Measurements from ENCODE around the gene OR4D9. TPM values are rescaled to one million over a fixed set of nuclear protein-coding genes. Genes with fewer than 3 reads are reported as not detected.
"Not testable (repeated sequence)": the region's sequence is repeated elsewhere in the genome, so short reads cannot be mapped to it uniquely, and the experiment has no call there.

Gene OR4D9
- not detected in 2 replicates for total RNA-seq

DNA sequence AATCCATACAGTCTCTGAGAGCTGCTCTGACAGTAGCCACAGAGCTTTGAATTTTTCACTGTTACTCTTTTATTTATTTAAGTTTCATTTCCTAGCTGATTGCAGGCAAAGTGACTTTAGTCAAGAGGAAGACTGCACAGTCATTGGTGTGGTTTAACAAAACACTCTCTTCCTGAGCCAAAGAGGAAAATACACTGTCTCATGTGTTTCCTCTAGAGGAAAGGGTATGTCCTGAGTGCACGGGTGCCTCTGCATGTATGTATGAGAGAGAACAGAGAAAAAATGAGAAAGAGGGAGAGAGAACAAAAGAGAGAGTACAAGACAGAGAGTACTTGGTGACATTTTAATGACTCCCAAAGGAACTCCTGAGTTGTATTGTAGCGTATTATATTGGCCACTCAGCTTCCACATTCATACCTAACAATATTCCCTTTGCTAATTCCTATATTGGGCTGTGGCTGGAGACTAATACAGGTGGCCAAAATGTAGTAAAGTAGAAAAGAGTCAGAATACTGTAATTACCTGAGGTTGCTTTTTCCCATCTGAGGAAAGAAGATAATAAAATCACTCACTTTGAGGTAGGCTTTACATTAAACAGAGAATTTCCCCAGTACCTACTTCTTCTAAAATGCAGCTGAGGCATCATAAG lies at the start of gene OR4D9:
Gene OR4D9, plus strand, starts transcription at position 599 of the 649 bp plus-strand sequence. CDS start 3,374 bp downstream, outside the sequence.
- intact Hi-C loops (cut with micrococcal nuclease): no loop called here

DNA sequence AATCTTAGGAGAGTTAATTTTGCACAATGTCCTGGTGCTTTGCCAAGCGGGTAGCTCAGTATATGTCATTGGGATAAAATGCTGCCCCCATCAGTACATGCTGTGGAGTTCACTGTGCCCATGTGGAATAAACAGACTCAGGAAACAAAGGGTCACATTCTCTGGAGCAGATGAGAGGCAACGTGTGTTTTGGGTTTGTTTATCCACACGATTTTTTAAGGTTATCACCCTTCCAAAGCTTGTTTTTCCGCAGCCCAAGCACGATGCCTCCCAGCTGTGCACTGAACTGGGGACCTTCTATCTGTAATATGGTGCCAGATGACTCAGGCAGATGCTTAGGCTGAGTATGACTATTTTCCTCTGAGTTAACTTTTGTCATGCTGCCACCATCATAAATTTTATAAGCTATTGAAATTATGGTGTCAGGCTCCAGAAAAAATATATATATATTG lies 48.1 kb upstream of the OR4D9 start:
- intact Hi-C loops (cut with micrococcal nuclease): no loop called here

DNA sequence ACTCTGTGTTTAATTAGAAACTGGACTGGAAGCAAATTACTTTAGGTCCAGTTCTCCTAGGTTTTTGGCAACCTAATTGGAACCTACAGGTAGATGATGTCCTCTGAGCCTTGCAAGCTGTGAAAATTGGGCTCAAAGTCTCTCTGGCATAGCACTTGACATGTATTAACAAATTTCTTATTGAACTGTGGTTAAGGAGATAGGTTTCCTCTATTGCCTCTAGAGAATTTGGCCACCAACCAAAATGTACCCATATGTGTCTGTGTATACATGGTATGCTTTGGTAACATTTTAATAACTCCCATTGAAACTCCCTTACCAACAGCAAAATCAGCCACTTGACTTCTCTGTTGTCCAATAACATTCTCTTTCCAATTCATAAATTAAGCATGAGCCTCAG lies 38.3 kb upstream of the OR4D9 start, which contains the start of gene OR4D10:
Gene OR4D10, plus strand, starts transcription at position 301 of the 400 bp plus-strand sequence. CDS start 4,115 bp downstream, outside the sequence.
- intact Hi-C loops (cut with micrococcal nuclease): no loop called here

DNA sequence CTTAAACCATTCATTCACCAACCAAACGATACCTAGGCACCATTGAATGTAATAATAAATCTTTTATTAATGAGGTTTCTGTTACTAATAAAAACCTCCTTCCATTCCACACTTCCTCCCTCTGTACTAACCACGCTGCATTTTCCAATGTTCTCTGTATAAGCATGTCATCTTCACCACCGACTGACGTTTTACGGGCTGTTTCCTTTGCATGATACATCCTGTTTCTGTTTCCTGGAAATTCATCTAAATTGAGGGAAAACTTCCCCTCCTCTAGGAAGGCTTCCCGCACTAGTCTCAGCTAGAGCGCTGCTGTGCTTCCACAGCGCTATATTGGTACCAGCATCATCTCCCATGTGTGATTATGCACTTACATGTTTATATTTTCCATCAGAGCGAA lies 36.2 kb upstream of the OR4D9 start:
- intact Hi-C loops (cut with micrococcal nuclease): no loop called here

DNA sequence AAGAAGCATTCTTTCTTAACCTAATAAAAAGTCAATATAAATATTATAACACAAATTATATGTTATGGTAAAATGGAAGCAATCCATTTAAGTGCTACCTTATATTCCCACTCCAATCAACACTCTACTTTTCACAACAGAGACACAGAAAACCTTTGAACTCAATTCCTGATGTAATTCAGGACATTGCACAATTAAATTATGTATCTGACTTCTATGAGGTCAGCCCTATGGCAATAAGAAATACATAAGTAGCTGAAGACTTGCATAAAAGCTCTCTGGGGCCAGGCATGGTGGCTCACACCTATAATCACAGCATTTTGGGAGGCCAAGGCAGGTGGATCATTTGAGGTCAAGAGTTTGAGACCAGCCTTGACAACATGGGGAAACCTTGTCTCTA lies 31.4 kb upstream of the OR4D9 start:
- intact Hi-C loops (cut with micrococcal nuclease): no loop called here

DNA sequence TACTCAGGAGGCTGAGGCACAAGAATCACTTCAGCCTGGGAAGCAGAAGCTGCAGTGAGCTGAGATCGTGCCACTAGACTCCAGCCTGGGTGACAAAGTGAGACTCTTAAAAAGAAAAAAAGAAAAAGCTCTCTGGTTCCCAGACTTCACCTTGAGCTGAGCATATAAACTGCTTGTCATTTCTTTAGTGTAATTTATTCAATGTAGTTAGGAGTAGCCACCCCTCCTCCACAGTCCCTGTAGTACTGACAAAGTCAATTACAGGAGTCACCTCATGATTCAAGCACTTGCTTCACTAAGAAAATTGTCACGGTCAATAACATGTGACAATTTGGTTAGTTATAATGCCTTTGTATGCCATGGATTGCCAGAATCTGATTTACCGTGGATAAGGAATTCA lies 31.0 kb upstream of the OR4D9 start:
- intact Hi-C loops (cut with micrococcal nuclease): no loop called here

DNA sequence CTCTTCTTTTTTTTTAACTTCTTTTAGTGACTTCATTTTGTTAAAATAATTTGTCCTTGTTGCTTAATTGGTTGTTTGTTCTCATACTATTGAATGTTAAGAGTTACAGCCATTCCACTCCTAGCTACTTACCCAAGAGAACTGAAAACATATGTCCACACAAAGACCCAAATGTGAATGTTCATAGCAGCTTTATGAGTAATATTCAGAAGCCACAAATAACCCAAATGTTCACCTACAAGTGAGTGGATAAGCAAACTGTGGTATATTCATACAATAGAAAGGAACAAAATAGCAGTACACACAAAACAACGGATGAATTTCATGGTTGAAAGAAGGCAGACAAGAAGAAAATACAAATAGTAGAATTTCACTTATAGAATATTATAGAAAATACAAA lies 9.4 kb upstream of the OR4D9 start:
- intact Hi-C loops (cut with micrococcal nuclease): no loop called here

DNA sequence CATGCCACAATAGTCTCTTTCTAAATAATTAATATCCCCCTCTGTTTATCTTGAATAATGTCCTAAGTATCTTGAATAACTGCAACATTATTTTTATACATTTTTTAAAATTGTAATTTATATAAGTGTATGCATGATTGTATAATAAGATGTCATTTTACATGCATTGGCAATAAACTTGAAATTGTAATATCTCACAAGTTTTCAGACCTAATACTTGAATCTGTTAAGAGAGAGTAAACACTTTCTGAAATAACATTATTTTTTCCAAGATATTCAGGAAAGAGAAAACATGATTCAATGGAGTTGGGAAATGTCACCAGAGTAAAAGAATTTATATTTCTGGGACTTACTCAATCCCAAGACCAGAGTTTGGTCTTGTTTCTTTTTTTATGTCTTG lies 8.1 kb upstream of the OR4D9 start, which contains the start of gene OR4D11:
Gene OR4D11, plus strand, starts transcription at position 301 of the 400 bp plus-strand sequence. Its CDS starts 0 bp downstream, at position 301.
- intact Hi-C loops (cut with micrococcal nuclease): no loop called here

DNA sequence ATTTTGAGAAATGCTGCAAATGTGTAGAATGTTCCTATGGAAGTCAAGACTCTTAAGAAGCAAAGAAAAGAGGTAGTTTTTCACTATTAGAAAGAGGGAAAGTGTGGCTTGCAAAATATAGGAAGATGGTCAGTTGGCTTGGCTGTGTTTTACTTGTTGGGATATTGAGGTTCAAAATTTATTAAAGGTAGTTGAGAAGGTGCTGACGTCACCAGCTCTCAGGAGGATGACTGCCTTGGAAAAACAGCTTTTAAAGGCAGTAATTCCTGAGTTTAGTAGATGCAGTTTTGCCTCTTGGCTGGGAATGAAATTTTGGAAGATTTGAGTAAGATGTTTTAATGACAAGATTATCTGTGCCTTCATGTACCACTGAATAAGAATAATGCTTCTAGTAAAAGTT lies 336 bp downstream of the OR4D9 start:
- intact Hi-C loops (cut with micrococcal nuclease): no loop called here

DNA sequence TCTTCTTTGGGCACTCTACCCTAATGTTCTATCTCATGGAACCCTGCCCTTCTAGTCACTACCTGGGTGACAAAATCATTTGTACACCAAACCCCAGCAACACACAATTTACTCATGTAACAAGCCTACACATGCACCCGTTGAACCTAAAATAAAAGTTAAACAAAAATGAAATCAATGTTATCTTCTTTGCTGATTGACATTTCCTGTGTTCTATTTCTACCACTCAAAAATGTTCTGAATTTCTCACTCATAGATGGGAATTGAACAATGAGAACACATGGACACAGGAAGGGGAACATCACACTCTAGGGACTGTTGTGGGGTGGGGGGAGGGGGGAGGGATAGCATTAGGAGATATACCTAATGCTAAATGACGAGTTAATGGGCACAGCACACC lies 8.8 kb downstream of the OR4D9 start:
- intact Hi-C loops (cut with micrococcal nuclease): not testable (repeated sequence)

DNA sequence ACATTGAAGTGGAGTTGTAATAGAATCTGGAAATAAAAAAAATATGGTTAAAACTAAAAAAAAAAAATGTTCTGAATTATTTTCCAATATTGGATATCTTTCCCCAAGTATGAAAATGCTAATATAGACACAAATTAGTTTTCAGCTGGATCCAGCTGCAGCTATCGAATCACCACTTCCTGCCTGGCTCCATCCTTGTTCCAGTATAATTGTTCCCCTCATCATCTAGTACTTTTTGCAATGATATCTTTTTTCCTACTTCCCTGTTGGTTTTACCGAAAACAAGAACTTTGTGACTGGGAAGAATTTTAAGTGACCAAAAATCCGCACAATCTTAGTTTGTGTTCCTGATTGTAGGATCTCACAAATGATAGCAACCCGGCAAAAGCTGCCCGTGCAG lies 9.4 kb downstream of the OR4D9 start:
- intact Hi-C loops (cut with micrococcal nuclease): no loop called here

DNA sequence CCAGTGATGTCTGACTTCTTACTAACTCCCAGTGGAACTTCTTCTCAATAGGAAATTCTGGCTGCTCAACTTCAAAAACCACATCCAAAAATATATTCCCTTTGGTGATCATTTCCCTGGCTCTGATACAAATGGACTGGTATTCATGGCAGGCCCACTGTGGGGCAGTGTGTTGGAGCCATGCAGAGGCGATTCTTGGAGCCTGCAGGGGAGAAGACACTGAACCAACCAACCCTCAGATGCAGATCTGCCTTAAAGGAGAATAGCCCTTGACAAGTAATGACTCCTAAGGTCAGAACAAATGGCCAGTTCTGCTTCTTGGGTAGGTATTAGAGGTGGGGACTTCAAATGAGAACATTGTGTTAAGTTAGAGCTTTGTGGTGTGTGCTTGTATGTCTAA lies 12.2 kb downstream of the OR4D9 start:
- intact Hi-C loops (cut with micrococcal nuclease): no loop called here

DNA sequence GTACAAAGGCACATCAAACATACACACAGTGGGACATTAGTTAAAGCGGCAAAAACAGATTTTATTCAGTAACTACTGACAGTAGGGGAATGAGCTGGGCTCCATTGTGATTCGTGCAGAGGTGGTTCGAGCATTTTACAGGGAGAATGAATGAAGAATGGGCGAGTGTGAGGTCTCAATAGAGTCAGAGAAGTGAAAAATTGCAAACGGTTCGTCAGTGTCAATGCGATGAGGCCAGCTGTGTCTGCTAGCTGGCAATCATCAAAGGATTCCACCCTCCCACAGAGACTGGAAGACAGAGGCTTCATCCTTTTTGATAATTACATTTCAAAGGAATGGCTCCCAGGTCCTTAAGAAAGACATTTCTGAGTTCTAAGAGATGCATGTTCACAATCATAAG lies 17.4 kb downstream of the OR4D9 start:
- intact Hi-C loops (cut with micrococcal nuclease): no loop called here

DNA sequence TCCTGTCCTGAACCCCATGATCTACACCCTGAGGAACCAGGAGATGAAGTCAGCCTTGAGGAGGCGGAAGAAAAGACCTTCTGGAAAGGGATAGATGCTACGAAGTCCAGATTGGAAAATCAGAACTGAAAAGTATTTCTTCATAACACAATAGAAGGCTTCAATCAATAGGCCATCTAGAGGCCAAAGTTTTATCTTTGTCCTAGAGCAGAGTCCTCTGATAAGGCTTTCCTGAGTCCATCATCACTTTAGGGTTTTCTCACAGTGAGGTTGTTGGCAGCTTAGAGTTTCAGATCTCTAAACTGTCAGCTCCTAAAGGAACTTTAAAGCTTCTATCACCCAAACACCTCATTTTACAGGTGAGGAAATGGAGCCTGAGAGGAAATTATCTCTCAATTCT lies 21.3 kb downstream of the OR4D9 start:
- intact Hi-C loops (cut with micrococcal nuclease): no loop called here

DNA sequence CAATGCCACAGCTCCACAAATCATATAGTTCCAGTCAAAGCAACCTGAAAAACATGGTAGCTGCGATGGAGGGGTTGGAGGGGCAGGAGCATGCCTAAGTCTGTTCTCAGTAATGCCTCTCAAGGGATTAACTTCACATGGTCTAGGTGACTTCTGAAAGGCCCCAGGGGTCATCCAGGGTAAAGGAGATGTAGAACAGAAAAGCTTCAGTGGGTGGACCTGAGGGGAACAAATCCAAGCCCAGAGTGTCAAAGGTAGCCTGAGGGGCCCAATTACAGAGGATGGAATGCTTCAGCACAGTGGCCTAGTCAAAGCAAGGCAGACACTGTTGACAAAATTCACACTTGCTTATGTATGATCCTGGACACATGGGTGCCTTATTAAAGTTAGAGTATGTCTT lies 23.3 kb downstream of the OR4D9 start:
- intact Hi-C loops (cut with micrococcal nuclease): no loop called here

DNA sequence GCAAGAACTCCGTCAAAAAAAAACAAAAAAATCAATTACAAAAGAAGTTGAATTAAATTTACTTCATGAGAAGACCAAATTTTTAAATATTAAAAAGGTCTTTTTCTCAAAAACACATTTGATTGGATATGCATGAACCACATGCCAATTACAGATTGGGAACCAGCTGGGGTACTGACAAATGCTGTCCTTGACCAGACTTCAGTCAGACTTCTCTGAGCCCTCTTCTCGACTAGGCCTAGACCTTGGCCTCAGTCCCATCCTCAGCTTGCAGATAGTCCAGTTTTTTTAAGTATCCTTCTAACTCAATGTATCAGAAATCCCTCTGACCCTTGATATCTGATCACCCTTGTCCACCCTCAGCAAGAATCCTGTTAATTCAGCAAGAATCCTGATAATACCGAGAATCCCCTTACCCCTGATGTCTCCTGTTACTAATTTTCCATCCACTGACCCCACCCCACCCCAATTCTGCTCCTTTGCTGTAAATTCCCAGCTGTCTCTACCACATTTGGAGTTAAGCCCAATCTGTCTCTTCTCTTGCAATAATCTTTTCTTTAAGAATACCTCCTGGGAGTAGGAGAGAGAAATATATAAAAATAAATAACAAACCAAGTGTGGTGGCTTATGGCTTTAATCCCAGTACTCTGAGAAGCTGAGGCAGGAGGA lies 30.9 kb downstream of the OR4D9 start:
- intact Hi-C loops (cut with micrococcal nuclease): no loop called here

DNA sequence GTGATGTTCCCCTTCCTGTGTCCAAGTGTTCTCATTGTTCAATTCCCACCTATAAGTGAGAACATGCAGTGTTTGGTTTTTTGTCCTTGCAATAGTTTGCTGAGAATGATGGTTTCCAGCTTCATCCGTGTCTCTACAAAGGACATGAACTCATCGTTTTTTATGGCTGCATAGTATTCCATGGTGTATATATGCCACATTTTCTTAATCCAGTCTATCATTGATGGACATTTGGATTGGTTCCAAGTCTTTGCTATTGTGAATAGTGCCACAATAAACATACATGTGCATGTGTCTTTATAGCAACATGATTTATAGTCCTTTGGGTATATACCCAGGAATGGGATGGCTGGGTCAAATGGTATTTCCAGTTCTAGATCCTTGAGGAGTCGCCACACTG lies 32.4 kb downstream of the OR4D9 start:
- intact Hi-C loops (cut with micrococcal nuclease): not testable (repeated sequence)

DNA sequence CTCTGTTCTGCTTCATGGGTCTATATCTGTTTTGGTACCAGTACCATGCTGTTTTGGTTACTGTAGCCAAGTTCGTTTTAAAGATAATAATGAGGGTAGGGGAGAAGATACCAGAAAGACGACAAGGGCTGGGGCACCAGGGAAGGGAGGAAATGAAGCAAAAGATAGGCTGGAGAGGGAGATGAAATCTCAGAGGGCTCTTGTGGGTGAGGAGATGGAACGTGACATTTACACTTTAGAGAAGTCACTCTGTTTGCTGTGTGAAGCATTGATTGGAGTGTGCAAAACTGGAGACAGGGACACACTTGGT lies 33.5 kb downstream of the OR4D9 start:
- intact Hi-C loops (cut with micrococcal nuclease): no loop called here

DNA sequence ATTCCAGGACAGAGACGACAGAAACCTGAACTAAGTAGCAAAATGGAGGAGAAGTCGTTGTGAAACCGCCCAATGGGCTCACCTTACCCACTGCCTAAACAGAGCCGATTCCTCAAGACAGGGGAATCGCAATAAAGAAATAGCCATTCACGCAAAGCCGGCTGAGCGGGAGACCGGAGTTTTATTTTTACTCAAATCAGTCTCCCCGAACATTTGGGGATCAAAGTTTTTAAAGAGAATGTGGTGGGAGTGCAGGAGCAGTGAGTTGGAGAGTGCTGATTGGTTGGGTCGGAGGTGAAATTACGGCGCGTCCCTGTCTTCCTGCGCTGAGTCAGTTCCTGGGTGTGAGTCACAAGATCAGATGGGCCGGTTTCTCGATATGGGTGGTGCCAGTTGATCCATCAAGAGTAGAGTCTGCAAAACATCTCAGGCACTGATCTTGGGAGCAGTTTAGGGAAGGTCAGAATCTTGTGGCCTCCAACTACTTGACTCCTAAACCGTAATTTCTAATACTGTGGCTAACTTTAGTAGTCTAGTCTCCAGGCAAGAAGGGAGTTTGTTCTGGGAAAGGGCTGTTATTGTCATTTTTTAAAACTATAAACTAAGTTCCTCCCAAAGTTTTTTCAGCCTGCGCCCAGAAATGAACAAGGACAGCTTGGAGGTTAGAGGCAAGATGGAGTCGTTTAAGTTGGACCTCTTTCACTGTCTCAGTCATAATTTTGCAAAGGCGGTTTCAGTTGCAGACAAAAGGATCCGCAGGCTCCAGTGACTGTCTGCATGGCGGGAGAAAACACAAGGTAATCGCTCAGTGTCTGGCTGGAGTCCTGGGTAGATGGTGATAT lies 34.1 kb downstream of the OR4D9 start:
- intact Hi-C loops (cut with micrococcal nuclease): no loop called here

DNA sequence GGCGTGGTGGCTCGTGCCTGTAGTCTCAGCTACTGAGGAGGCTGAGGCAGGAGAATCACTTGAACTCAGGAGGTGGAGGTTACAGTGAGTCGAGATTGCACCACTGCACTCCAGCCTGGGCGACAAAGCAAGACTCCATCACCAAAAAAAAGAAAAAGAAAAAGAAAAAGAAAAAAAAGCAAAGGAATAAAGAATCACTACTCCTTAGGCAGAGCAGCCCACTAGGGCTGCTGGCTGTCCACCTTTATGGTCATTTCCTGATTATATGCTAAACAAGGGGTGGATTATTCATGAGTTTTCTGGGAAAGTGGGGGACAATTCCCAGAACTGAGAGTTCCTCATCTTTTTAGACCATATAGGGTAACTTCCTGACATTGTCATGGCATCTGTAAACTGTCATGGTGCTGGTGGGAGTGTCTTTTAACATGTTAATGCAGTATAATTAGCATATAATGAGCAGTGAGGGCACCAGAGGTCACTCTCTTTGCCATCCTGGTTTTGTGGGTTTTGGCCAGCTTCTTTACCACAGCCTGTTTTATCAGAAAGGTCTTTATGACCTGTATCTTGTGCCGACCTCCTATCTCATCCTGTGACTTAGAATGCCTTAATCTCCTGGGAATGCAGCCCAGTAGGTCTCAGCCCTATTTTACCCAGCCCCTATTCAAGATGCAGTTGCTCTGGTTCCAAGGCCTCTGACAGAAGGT lies 36.4 kb downstream of the OR4D9 start:
- intact Hi-C loops (cut with micrococcal nuclease): not testable (repeated sequence)

DNA sequence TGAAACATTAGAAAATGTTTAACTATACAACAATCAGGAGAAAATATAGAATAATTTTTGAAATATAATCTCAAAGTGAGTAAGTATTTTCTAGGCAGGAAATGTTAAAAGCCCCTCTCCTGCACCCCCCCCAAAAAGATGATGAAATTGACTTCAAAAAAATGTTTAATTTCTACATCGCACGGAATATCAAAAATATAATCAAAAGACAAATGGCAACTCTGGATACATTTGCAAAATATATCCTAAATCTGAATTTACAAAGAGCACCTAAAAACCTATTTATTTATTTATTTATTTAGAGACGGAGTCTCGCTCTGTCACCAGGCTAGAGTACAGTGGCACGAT lies 36.9 kb downstream of the OR4D9 start:
- intact Hi-C loops (cut with micrococcal nuclease): no loop called here

Data from T-helper 2 cell treated with Interferon-gamma antibody and Interleukin-4, amounts not matched to agents 100 ng/mL and 5 ng/mL, for 36 hours (primary cell).